ENCODE results near the gene BLZF1. TPM values are rescaled to one million over a fixed set of nuclear protein-coding genes. Genes with fewer than 3 reads are reported as not detected.
"Not testable (repeated sequence)": the region's sequence is repeated elsewhere in the genome, so short reads cannot be mapped to it uniquely, and the experiment has no call there.

The BLZF1 gene
- polyA plus RNA-seq, 2 donors: 20.4 to 22.0 TPM

GRCh38 chr1:169330927-169331326 lies 37.1 kb upstream of the BLZF1 start:
- Histone ChIP-seq H3K36me3 (ENCODE audit: control insufficient read depth in 2 of 2, insufficient read depth in 2 of 2, low read length in 1 of 2) (no peaks in the 10 kb centered on the region), H3K27ac (ENCODE audit: low read depth in 2 of 2, low read length in 1 of 2) (no peak overlapping the region), H3K4me3 (ENCODE audit: low read depth in 1 of 2, low read length in 2 of 2) (no peak overlapping the region), H3K9me3 (ENCODE audit: control insufficient read depth in 2 of 2, insufficient read depth in 1 of 2, low read depth in 1 of 2, low read length in 1 of 2) (no peaks in the 10 kb centered on the region), H3K27me3 (ENCODE audit: control insufficient read depth in 1 of 2, insufficient read depth in 2 of 2, low read length in 2 of 2) (no peaks in the 10 kb centered on the region), H3K4me1 (ENCODE audit: control insufficient read depth in 2 of 2, insufficient read depth in 2 of 2, low read length in 1 of 2) (no peaks in the 10 kb centered on the region)
- WGBS, 2 donors: 92 to 94% methylated on average over 2 of the region's 2 CpGs

- H3K27ac ChIP-seq (ENCODE audit: low read depth in 2 of 2, low read length in 1 of 2); H3K36me3 ChIP-seq (ENCODE audit: control insufficient read depth in 2 of 2, insufficient read depth in 2 of 2, low read length in 1 of 2); H3K9me3 ChIP-seq (ENCODE audit: control insufficient read depth in 2 of 2, insufficient read depth in 1 of 2, low read depth in 1 of 2, low read length in 1 of 2); H3K27me3 ChIP-seq (ENCODE audit: control insufficient read depth in 1 of 2, insufficient read depth in 2 of 2, low read length in 2 of 2); H3K4me3 ChIP-seq (ENCODE audit: low read depth in 1 of 2, low read length in 2 of 2); H3K4me1 ChIP-seq (ENCODE audit: control insufficient read depth in 2 of 2, insufficient read depth in 2 of 2, low read length in 1 of 2): not testable (repeated sequence)
- WGBS, 2 donors: 93 to 96% methylated on average over 3 of the region's 3 CpGs
Observed at GRCh38 chr1:169334727-169335126, 33.3 kb upstream of the BLZF1 start.

GRCh38 chr1:169336947-169337715 lies 30.9 kb upstream of the BLZF1 start:
- H3K4me3 ChIP-seq (ENCODE audit: low read depth in 1 of 2, low read length in 2 of 2); H3K27ac ChIP-seq (ENCODE audit: low read depth in 2 of 2, low read length in 1 of 2); H3K27me3 ChIP-seq (ENCODE audit: control insufficient read depth in 1 of 2, insufficient read depth in 2 of 2, low read length in 2 of 2); H3K9me3 ChIP-seq (ENCODE audit: control insufficient read depth in 2 of 2, insufficient read depth in 1 of 2, low read depth in 1 of 2, low read length in 1 of 2); H3K36me3 ChIP-seq (ENCODE audit: control insufficient read depth in 2 of 2, insufficient read depth in 2 of 2, low read length in 1 of 2); H3K4me1 ChIP-seq (ENCODE audit: control insufficient read depth in 2 of 2, insufficient read depth in 2 of 2, low read length in 1 of 2): not testable (repeated sequence)
- 96 to 98% methylated on average over 29 to 35 of the region's 35 CpGs for WGBS, 2 donors

GRCh38 chr1:169338617-169339016 lies 29.4 kb upstream of the BLZF1 start:
- 61 to 67% methylated on average over 2 of the region's 2 CpGs for WGBS, 2 donors

GRCh38 chr1:169339773-169340172 lies 28.2 kb upstream of the BLZF1 start:
- no peak overlapping the region for H3K4me3 ChIP-seq (ENCODE audit: low read depth in 1 of 2, low read length in 2 of 2)
- no peak overlapping the region for H3K27ac ChIP-seq (ENCODE audit: low read depth in 2 of 2, low read length in 1 of 2)
- H3K4me1 ChIP-seq (ENCODE audit: control insufficient read depth in 2 of 2, insufficient read depth in 2 of 2, low read length in 1 of 2): no peaks in the 10 kb centered on the region
- no peaks in the 10 kb centered on the region for H3K36me3 ChIP-seq (ENCODE audit: control insufficient read depth in 2 of 2, insufficient read depth in 2 of 2, low read length in 1 of 2)
- no peaks in the 10 kb centered on the region for H3K9me3 ChIP-seq (ENCODE audit: control insufficient read depth in 2 of 2, insufficient read depth in 1 of 2, low read depth in 1 of 2, low read length in 1 of 2)
- no peaks in the 10 kb centered on the region for H3K27me3 ChIP-seq (ENCODE audit: control insufficient read depth in 1 of 2, insufficient read depth in 2 of 2, low read length in 2 of 2)

More at GRCh38 chr1:169338617-169339016, 29.4 kb upstream of the BLZF1 start:
- Histone ChIP-seq H3K27me3 (ENCODE audit: control insufficient read depth in 1 of 2, insufficient read depth in 2 of 2, low read length in 2 of 2) (no peaks in the 10 kb centered on the region), H3K27ac (ENCODE audit: low read depth in 2 of 2, low read length in 1 of 2) (no peak overlapping the region), H3K4me1 (ENCODE audit: control insufficient read depth in 2 of 2, insufficient read depth in 2 of 2, low read length in 1 of 2) (no peaks in the 10 kb centered on the region), H3K36me3 (ENCODE audit: control insufficient read depth in 2 of 2, insufficient read depth in 2 of 2, low read length in 1 of 2) (no peaks in the 10 kb centered on the region), H3K4me3 (ENCODE audit: low read depth in 1 of 2, low read length in 2 of 2) (no peak overlapping the region), H3K9me3 (ENCODE audit: control insufficient read depth in 2 of 2, insufficient read depth in 1 of 2, low read depth in 1 of 2, low read length in 1 of 2) (no peaks in the 10 kb centered on the region)

GRCh38 chr1:169340882-169341281 lies 27.1 kb upstream of the BLZF1 start:
- H3K27me3 ChIP-seq (ENCODE audit: control insufficient read depth in 1 of 2, insufficient read depth in 2 of 2, low read length in 2 of 2): no peaks in the 10 kb centered on the region
- H3K36me3 ChIP-seq (ENCODE audit: control insufficient read depth in 2 of 2, insufficient read depth in 2 of 2, low read length in 1 of 2): no peaks in the 10 kb centered on the region
- WGBS, 2 donors: 80 to 88% methylated on average over 5 of the region's 5 CpGs
- H3K9me3 ChIP-seq (ENCODE audit: control insufficient read depth in 2 of 2, insufficient read depth in 1 of 2, low read depth in 1 of 2, low read length in 1 of 2): no peaks in the 10 kb centered on the region
- H3K4me3 ChIP-seq (ENCODE audit: low read depth in 1 of 2, low read length in 2 of 2): no peak overlapping the region
- no peaks in the 10 kb centered on the region for H3K4me1 ChIP-seq (ENCODE audit: control insufficient read depth in 2 of 2, insufficient read depth in 2 of 2, low read length in 1 of 2)
- no peak overlapping the region for H3K27ac ChIP-seq (ENCODE audit: low read depth in 2 of 2, low read length in 1 of 2)

GRCh38 chr1:169342096-169342495 lies 25.9 kb upstream of the BLZF1 start:
- WGBS, 2 donors: 89 to 90% methylated on average over 3 of the region's 3 CpGs
- H3K27ac ChIP-seq (ENCODE audit: low read depth in 2 of 2, low read length in 1 of 2); H3K4me1 ChIP-seq (ENCODE audit: control insufficient read depth in 2 of 2, insufficient read depth in 2 of 2, low read length in 1 of 2); H3K9me3 ChIP-seq (ENCODE audit: control insufficient read depth in 2 of 2, insufficient read depth in 1 of 2, low read depth in 1 of 2, low read length in 1 of 2); H3K36me3 ChIP-seq (ENCODE audit: control insufficient read depth in 2 of 2, insufficient read depth in 2 of 2, low read length in 1 of 2); H3K27me3 ChIP-seq (ENCODE audit: control insufficient read depth in 1 of 2, insufficient read depth in 2 of 2, low read length in 2 of 2); H3K4me3 ChIP-seq (ENCODE audit: low read depth in 1 of 2, low read length in 2 of 2): not testable (repeated sequence)

GRCh38 chr1:169345511-169345910 lies 22.5 kb upstream of the BLZF1 start:
- Histone ChIP-seq H3K4me3 (ENCODE audit: low read depth in 1 of 2, low read length in 2 of 2) (no peak overlapping the region), H3K27me3 (ENCODE audit: control insufficient read depth in 1 of 2, insufficient read depth in 2 of 2, low read length in 2 of 2) (no peaks in the 10 kb centered on the region), H3K4me1 (ENCODE audit: control insufficient read depth in 2 of 2, insufficient read depth in 2 of 2, low read length in 1 of 2) (no peaks in the 10 kb centered on the region), H3K36me3 (ENCODE audit: control insufficient read depth in 2 of 2, insufficient read depth in 2 of 2, low read length in 1 of 2) (no peaks in the 10 kb centered on the region), H3K27ac (ENCODE audit: low read depth in 2 of 2, low read length in 1 of 2) (no peak overlapping the region), H3K9me3 (ENCODE audit: control insufficient read depth in 2 of 2, insufficient read depth in 1 of 2, low read depth in 1 of 2, low read length in 1 of 2) (no peaks in the 10 kb centered on the region)
- 99 to 100% methylated on average over 1 of the region's 1 CpG for WGBS, 2 donors

- no peaks in the 10 kb centered on the region for H3K4me1 ChIP-seq (ENCODE audit: control insufficient read depth in 2 of 2, insufficient read depth in 2 of 2, low read length in 1 of 2)
- WGBS, 2 donors: 95 to 98% methylated on average over 3 of the region's 3 CpGs
- H3K36me3 ChIP-seq (ENCODE audit: control insufficient read depth in 2 of 2, insufficient read depth in 2 of 2, low read length in 1 of 2): no peaks in the 10 kb centered on the region
- H3K9me3 ChIP-seq (ENCODE audit: control insufficient read depth in 2 of 2, insufficient read depth in 1 of 2, low read depth in 1 of 2, low read length in 1 of 2): no peaks in the 10 kb centered on the region
- H3K4me3 ChIP-seq (ENCODE audit: low read depth in 1 of 2, low read length in 2 of 2): no peak overlapping the region
- H3K27ac ChIP-seq (ENCODE audit: low read depth in 2 of 2, low read length in 1 of 2): no peak overlapping the region
- no peaks in the 10 kb centered on the region for H3K27me3 ChIP-seq (ENCODE audit: control insufficient read depth in 1 of 2, insufficient read depth in 2 of 2, low read length in 2 of 2)
Observed at GRCh38 chr1:169346036-169346589, 21.9 kb upstream of the BLZF1 start.
